ENCODE data around the gene KMT2A.

The KMT2A gene

DNA sequence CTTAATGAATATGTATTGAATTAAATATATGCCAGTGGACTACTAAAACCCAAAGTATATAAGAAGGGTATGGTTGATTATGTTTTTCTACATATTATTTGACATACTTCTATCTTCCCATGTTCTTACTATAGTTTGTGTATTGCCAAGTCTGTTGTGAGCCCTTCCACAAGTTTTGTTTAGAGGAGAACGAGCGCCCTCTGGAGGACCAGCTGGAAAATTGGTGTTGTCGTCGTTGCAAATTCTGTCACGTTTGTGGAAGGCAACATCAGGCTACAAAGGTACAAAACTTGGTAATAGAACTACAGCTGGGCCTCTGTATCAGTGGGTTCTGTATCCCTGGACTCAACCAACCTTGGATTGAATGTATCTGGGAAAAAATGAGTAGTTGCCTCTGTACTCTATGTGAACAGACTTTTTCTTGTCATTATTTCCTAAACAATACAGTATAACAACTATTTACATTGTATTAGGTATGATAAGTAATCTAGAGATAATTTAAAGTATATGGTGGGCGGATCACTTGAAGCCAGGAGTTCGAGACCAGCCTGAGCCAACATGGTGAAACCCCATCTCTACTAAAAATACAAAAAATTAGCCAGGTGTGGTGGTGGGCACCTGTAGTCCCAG lies 52.3 kb downstream of the KMT2A start:
- H3K4me3 ChIP-seq (ENCODE audit: low read depth, low read length): no peak overlapping the region
- peak; percentile 92 for DNase-seq (ENCODE audit: low read depth)
- TF ChIP-seq, protein P1, sequence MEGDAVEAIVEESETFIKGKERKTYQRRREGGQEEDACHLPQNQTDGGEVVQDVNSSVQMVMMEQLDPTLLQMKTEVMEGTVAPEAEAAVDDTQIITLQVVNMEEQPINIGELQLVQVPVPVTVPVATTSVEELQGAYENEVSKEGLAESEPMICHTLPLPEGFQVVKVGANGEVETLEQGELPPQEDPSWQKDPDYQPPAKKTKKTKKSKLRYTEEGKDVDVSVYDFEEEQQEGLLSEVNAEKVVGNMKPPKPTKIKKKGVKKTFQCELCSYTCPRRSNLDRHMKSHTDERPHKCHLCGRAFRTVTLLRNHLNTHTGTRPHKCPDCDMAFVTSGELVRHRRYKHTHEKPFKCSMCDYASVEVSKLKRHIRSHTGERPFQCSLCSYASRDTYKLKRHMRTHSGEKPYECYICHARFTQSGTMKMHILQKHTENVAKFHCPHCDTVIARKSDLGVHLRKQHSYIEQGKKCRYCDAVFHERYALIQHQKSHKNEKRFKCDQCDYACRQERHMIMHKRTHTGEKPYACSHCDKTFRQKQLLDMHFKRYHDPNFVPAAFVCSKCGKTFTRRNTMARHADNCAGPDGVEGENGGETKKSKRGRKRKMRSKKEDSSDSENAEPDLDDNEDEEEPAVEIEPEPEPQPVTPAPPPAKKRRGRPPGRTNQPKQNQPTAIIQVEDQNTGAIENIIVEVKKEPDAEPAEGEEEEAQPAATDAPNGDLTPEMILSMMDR (conservative IDR thresholded peaks at IDR 0.05; ENCODE audit: low read depth, low read length): peak; percentile 91

DNA sequence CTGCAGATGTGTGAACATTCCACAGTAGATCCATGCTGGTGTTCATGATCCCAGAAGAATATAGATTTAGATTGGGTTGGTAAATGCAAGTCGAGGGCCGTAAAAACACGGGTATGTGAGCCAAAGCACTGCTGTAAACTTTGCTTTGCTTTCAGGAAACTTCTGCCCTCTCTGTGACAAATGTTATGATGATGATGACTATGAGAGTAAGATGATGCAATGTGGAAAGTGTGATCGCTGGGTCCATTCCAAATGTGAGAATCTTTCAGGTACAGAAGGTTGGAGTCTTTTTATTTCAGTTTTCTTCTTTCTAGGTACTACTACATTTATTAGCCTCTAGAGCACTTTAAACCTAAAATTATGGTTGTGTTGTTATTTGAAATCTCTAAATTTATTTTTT lies 54.7 kb downstream of the KMT2A start:
- TF ChIP-seq, protein P1 (conservative IDR thresholded peaks at IDR 0.05; ENCODE audit: low read depth, low read length): no peak
- no peak for DNase-seq (ENCODE audit: low read depth)
- no peak overlapping the region for H3K4me3 ChIP-seq (ENCODE audit: low read depth, low read length)

DNA sequence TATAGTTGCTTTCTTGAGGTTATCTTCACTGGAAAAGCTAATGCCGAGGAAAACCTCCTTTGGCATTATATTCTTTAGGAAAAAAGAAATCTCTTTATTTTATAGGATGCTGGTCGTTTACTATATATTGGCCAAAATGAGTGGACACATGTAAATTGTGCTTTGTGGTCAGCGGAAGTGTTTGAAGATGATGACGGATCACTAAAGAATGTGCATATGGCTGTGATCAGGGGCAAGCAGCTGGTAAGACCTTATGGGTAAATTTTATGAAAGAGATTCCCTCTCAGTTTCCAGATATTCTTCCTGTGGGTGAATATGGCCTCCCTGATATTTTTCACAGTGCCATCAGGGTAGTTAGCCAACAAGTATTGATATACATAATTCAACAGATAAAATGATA lies 61.5 kb downstream of the KMT2A start:
- TF ChIP-seq, protein P1 (conservative IDR thresholded peaks at IDR 0.05; ENCODE audit: low read depth, low read length): no peak
- peak; percentile 76 for DNase-seq (ENCODE audit: low read depth)
- H3K4me3 ChIP-seq (ENCODE audit: low read depth, low read length): no peak overlapping the region

DNA sequence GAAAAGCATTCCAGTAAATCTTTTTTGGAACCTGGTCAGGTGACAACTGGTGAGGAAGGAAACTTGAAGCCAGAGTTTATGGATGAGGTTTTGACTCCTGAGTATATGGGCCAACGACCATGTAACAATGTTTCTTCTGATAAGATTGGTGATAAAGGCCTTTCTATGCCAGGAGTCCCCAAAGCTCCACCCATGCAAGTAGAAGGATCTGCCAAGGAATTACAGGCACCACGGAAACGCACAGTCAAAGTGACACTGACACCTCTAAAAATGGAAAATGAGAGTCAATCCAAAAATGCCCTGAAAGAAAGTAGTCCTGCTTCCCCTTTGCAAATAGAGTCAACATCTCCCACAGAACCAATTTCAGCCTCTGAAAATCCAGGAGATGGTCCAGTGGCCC lies 66.9 kb downstream of the KMT2A start:
- TF ChIP-seq, protein P1 (conservative IDR thresholded peaks at IDR 0.05; ENCODE audit: low read depth, low read length): no peak

DNA sequence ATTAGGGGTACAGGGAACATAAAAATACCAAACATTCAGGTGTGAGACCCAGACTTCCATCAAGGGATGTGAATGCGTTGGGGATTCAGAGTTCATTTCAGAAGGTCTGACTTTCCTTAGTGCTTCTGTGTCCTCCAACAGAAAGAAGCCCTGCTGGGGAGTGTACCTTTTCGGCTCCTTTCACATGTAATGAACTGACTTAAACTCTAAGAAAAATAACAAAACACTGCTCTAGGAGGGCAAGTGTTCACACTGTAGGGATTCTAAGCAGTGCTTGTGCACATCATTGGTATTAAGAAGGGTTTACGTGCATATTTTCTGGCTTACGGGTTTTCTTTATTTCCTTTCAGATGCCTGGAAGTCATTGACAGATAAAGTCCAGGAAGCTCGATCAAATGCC lies 75.3 kb downstream of the KMT2A start:
- no peak for DNase-seq (ENCODE audit: low read depth)
- TF ChIP-seq, protein P1 (conservative IDR thresholded peaks at IDR 0.05; ENCODE audit: low read depth, low read length): no peak
- no peak overlapping the region for H3K4me3 ChIP-seq (ENCODE audit: low read depth, low read length)

More for the DNA sequence above, 66.9 kb downstream of the KMT2A start:
- no peak for DNase-seq (ENCODE audit: low read depth)
- no peak overlapping the region for H3K4me3 ChIP-seq (ENCODE audit: low read depth, low read length)

DNA sequence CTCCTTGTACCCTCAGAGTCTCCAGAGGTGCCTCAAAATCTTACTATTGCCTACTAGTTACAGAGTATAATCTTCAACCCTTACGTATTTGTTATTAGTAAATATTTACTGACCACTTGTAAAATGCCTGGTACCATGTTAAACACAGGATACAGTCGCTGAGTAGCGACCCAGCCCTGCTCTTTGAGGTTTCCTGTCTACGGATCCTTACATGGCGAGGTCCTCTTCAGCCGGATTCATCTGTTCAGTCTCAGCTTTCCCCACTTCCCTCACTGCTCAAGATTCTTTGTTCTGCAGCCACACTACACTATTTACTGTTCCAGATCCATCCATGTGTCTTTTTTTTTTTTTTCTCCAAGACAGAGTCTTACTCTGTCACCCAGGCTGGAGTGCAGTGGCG lies 77.8 kb downstream of the KMT2A start:
- DNase-seq (ENCODE audit: low read depth): no peak
- TF ChIP-seq, protein P1 (conservative IDR thresholded peaks at IDR 0.05; ENCODE audit: low read depth, low read length): no peak

DNA sequence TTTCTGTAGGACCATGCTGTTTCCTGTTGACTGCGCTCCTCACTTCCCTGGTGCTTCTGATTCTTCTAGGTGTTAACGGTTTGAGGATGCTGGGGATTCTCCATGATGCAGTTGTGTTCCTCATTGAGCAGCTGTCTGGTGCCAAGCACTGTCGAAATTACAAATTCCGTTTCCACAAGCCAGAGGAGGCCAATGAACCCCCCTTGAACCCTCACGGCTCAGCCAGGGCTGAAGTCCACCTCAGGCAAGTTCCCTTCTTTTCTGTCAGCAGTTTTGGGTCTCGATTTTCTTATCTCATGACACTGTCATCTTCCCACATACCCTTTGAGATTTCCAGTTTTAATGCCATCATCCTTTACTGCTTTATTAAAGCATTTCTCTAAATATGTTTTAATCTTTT lies 83.3 kb downstream of the KMT2A start:
- TF ChIP-seq, protein P1 (conservative IDR thresholded peaks at IDR 0.05; ENCODE audit: low read depth, low read length): no peak
- no peak overlapping the region for H3K4me3 ChIP-seq (ENCODE audit: low read depth, low read length)
- no peak for DNase-seq (ENCODE audit: low read depth)

More for the DNA sequence above, 77.8 kb downstream of the KMT2A start:
- H3K4me3 ChIP-seq (ENCODE audit: low read depth, low read length): no peak overlapping the region

Measured in choroid plexus epithelial cell (primary cell).